ENCODE data around the gene HJV.

GRCh38 chr1:145996433-145997015 lies 25.0 kb downstream of the HJV start, which contains the start of gene TXNIP:
- TF ChIP-seq POLR2AphosphoS5 (IDR thresholded peaks at IDR 0.05; ENCODE audit: borderline replicate concordance, low read depth, low read length) (peak; percentile 97), EZH2 (IDR thresholded peaks at IDR 0.05) (no peak), FOXP2 (optimal IDR thresholded peaks at IDR 0.05; ENCODE audit: control extremely low read depth, extremely low read length, insufficient read depth) (peak; percentile 72)
